ENCODE measurements around the gene SACM1L. TPM values are rescaled to one million over a fixed set of nuclear protein-coding genes. Genes with fewer than 3 reads are reported as not detected.

Gene SACM1L
- total RNA-seq, 1 experiment from 2014 or later = 79.6 TPM

- Mint-ChIP-seq H3K27ac (no peak overlapping the region), H3K27me3 (ENCODE audit: low read depth) (no peaks in the 10 kb centered on the region), H3K4me3 (no peak overlapping the region), H3K36me3 (peaks cover 29% of the 10 kb centered on the region), H3K9me3 (no peaks in the 10 kb centered on the region), H3K4me1 (peaks cover 16% of the 10 kb centered on the region)
- TF ChIP-seq ZNF232 (CRISPR knock-in tag; IDR thresholded peaks at IDR 0.05) = no peak
- no peak for TF ChIP-seq HMGA2 (CRISPR knock-in tag; IDR thresholded peaks at IDR 0.05)
- no peak for TF ChIP-seq ATF1 (CRISPR knock-in tag; IDR thresholded peaks at IDR 0.05)
- TF ChIP-seq MXD4 (CRISPR knock-in tag; IDR thresholded peaks at IDR 0.05; ENCODE audit: borderline replicate concordance) = no peak
- TF ChIP-seq OVOL2 (CRISPR knock-in tag; IDR thresholded peaks at IDR 0.05; ENCODE audit: borderline replicate concordance) = no peak
- no peak for TF ChIP-seq IRF2 (CRISPR knock-in tag; IDR thresholded peaks at IDR 0.05; ENCODE audit: borderline replicate concordance, low read depth)
- no peak for TF ChIP-seq FOXJ3 (CRISPR knock-in tag; IDR thresholded peaks at IDR 0.05; ENCODE audit: borderline replicate concordance)
- TF ChIP-seq NR3C1 (CRISPR knock-in tag; conservative IDR thresholded peaks at IDR 0.05; ENCODE audit: low read depth) = no peak
- TF ChIP-seq HMGXB4 (CRISPR knock-in tag; IDR thresholded peaks at IDR 0.05) = no peak
- no peak for TF ChIP-seq E2F5 (CRISPR knock-in tag; IDR thresholded peaks at IDR 0.05)
- TF ChIP-seq CBFB (CRISPR knock-in tag; IDR thresholded peaks at IDR 0.05; ENCODE audit: low read depth) = no peak
- no peak for TF ChIP-seq ZNF281 (CRISPR knock-in tag; IDR thresholded peaks at IDR 0.05)
- ChIA-PET POLR2A (no interaction called here), CTCF (interaction anchor here (0.6 to 1.8 kb wide), 5 partner anchors 10 to 159 kb away, joined by 3 to 13 read pairs (median 4); partner anchors contain the start of gene SACM1L)
- DNase-seq (ENCODE audit: low spot score) = no peak
- no peak for ATAC-seq
These were observed 22.3 kb upstream of the SACM1L start for GRCh38 chr3:45666757-45667431.

DNA sequence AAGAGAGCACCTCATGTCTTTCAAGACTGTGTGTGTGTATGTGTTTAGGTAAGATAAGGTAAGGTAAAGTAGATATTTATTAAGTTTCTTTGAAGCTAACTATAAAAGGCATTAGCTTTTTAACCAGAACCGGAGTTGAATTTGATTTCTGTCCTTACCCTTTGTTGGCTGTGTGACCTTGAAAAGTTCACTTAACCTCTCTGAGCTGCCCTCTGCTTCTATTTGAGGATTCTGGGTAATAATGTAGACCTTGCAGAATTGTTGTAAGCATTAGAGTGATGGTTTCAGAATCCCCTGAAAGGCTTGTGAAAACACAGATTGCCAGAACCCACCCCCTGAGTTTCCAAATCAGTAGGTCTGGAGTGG, 21.6 kb upstream of the SACM1L start:
- Mint-ChIP-seq H3K27ac (peak overlapping the region; percentile 52; the same call in 1 of the 2 replicates), H3K4me3 (no peak overlapping the region), H3K9me3 (no peaks in the 10 kb centered on the region), H3K36me3 (peaks cover 34% of the 10 kb centered on the region), H3K27me3 (ENCODE audit: low read depth) (no peaks in the 10 kb centered on the region), H3K4me1 (peaks cover 23% of the 10 kb centered on the region)
- no peak for DNase-seq (ENCODE audit: low spot score)
- ChIA-PET CTCF (interaction anchor here (1.4 kb wide), 1 partner anchor 22 kb away, joined by 4 read pairs; the partner anchor contains the start of gene SACM1L), POLR2A (no interaction called here)
- ATAC-seq = no peak
- TF ChIP-seq, protein P1, sequence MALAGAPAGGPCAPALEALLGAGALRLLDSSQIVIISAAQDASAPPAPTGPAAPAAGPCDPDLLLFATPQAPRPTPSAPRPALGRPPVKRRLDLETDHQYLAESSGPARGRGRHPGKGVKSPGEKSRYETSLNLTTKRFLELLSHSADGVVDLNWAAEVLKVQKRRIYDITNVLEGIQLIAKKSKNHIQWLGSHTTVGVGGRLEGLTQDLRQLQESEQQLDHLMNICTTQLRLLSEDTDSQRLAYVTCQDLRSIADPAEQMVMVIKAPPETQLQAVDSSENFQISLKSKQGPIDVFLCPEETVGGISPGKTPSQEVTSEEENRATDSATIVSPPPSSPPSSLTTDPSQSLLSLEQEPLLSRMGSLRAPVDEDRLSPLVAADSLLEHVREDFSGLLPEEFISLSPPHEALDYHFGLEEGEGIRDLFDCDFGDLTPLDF (CRISPR knock-in tag; IDR thresholded peaks at IDR 0.05) = no peak
- TF ChIP-seq TEAD1 (CRISPR knock-in tag; IDR thresholded peaks at IDR 0.05) (no peak), MYBL2 (CRISPR knock-in tag; IDR thresholded peaks at IDR 0.05) (no peak), ZNF512 (CRISPR knock-in tag; IDR thresholded peaks at IDR 0.05; ENCODE audit: borderline replicate concordance) (no peak), E2F4 (CRISPR knock-in tag; IDR thresholded peaks at IDR 0.05; ENCODE audit: borderline replicate concordance, low read depth) (no peak), USF1 (CRISPR knock-in tag; IDR thresholded peaks at IDR 0.05) (no peak), MLX (CRISPR knock-in tag; IDR thresholded peaks at IDR 0.05) (no peak), NFE2L1 (CRISPR knock-in tag; IDR thresholded peaks at IDR 0.05) (no peak), ZNF121 (CRISPR knock-in tag; IDR thresholded peaks at IDR 0.05) (no peak), ETV6 (CRISPR knock-in tag; IDR thresholded peaks at IDR 0.05) (no peak), TP53 (CRISPR knock-in tag; IDR thresholded peaks at IDR 0.05) (no peak)
- TF ChIP-seq, protein P2, sequence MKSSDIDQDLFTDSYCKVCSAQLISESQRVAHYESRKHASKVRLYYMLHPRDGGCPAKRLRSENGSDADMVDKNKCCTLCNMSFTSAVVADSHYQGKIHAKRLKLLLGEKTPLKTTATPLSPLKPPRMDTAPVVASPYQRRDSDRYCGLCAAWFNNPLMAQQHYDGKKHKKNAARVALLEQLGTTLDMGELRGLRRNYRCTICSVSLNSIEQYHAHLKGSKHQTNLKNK (CRISPR knock-in tag; IDR thresholded peaks at IDR 0.05) = no peak
